PC-9 (cell line): Measurements from ENCODE around the gene PGP.

Experiments
- EZH2 ChIP-seq: fragments of 200-600 bp; sonication (generic); IDR thresholded peaks from 2 replicates; pipeline ENCODE4 v1.8.0; 2017; ENCODE audit warnings: antibody characterized with exemption, low read depth
- TF ChIP-seq, protein P1 (sequence below): fragments of 200-600 bp; sonication (generic); conservative IDR thresholded peaks from 2 replicates; pipeline ENCODE4 v1.6.1; 2017; ENCODE audit warnings: mixed run types, antibody characterized with exemption, mild to moderate bottlenecking, moderate library complexity

DNA sequence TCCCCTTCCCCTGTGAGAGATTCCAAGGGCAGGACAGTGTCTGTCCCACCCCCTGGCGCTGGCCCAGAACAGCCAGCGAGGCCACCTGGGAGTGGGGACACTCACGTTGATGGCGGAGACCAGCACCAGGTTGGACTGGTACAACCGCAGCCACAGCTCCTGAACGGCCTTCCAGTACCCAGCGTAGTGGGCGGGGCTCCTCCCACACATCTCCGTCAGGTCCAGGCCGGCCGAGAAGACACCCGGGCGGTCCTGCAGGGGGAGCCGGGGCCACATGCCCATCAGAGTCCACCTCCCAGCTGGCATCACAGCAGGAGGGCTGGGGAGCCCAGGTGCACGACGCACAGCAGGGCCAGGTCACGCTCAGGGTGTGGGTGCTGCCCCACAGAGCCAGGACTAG is 29.7 kb upstream of the PGP start:
- TF ChIP-seq, protein P1, sequence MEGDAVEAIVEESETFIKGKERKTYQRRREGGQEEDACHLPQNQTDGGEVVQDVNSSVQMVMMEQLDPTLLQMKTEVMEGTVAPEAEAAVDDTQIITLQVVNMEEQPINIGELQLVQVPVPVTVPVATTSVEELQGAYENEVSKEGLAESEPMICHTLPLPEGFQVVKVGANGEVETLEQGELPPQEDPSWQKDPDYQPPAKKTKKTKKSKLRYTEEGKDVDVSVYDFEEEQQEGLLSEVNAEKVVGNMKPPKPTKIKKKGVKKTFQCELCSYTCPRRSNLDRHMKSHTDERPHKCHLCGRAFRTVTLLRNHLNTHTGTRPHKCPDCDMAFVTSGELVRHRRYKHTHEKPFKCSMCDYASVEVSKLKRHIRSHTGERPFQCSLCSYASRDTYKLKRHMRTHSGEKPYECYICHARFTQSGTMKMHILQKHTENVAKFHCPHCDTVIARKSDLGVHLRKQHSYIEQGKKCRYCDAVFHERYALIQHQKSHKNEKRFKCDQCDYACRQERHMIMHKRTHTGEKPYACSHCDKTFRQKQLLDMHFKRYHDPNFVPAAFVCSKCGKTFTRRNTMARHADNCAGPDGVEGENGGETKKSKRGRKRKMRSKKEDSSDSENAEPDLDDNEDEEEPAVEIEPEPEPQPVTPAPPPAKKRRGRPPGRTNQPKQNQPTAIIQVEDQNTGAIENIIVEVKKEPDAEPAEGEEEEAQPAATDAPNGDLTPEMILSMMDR = no peak
- no peak for TF ChIP-seq EZH2
